ENCODE measurements around the gene ANKRD53. TPM values are rescaled to one million over a fixed set of nuclear protein-coding genes. Genes with fewer than 3 reads are reported as not detected.
"Not testable (repeated sequence)": the region's sequence is repeated elsewhere in the genome, so short reads cannot be mapped to it uniquely, and the experiment has no call there.

The ANKRD53 gene
- total RNA-seq, 2 experiments from 2014 or later, result 0.14 TPM; not detected in 1

GRCh38 chr2:71003966-71004755 is 25.7 kb downstream of the ANKRD53 start:
- POLR2A ChIA-PET, result interaction anchor here (0.6 kb wide), 1 partner anchor 12 kb away, joined by 3 read pairs; no protein-coding TSS in a partner anchor
- Mint-ChIP-seq H3K27ac (no peak overlapping the region), H3K4me1 (peaks cover 13% of the 10 kb centered on the region), H3K4me3 (no peak overlapping the region), H3K9me3 (ENCODE audit: low read depth) (no peaks in the 10 kb centered on the region), H3K27me3 (no peaks in the 10 kb centered on the region), H3K36me3 (ENCODE audit: low read depth) (no peaks in the 10 kb centered on the region)
- intact Hi-C loops (cut with DNase I, micrococcal nuclease), result no loop called here
- DNase-seq, result peak; percentile 2
- CTCF ChIA-PET, result interaction anchor here (0.8 to 4.4 kb wide), 4 partner anchors 39 to 1790 kb away, joined by 3 to 44 read pairs (median 4); no protein-coding TSS in a partner anchor
- no peak for ATAC-seq

- peaks cover 11% of the 10 kb centered on the region for H3K4me1 Mint-ChIP-seq
- ChIA-PET CTCF (interaction anchor here (0.8 to 1.6 kb wide), 4 partner anchors 44 to 1790 kb away, joined by 3 to 5 read pairs (median 4); no protein-coding TSS in a partner anchor), POLR2A (interaction anchor here (0.6 kb wide), 1 partner anchor 12 kb away, joined by 3 read pairs; no protein-coding TSS in a partner anchor)
- H3K9me3 Mint-ChIP-seq (ENCODE audit: low read depth), result no peaks in the 10 kb centered on the region
- H3K36me3 Mint-ChIP-seq (ENCODE audit: low read depth), result no peaks in the 10 kb centered on the region
- ATAC-seq (no peak), DNase-seq (peak; percentile 2)
- peaks cover 2% of the 10 kb centered on the region for H3K27me3 Mint-ChIP-seq
- no peak overlapping the region for H3K27ac Mint-ChIP-seq
- intact Hi-C loops (cut with DNase I, micrococcal nuclease), result no loop called here
- no peak overlapping the region for H3K4me3 Mint-ChIP-seq
Measured at GRCh38 chr2:71004857-71005256, 26.4 kb downstream of the ANKRD53 start.

GRCh38 chr2:71005271-71006202 is 27.1 kb downstream of the ANKRD53 start:
- ATAC-seq (no peak), DNase-seq (no peak)
- CTCF ChIA-PET, result interaction anchor here (1.6 kb wide), 1 partner anchor 121 kb away, joined by 5 read pairs; no protein-coding TSS in a partner anchor
- Mint-ChIP-seq H3K4me3 (no peak overlapping the region), H3K9me3 (ENCODE audit: low read depth) (no peaks in the 10 kb centered on the region), H3K36me3 (ENCODE audit: low read depth) (no peaks in the 10 kb centered on the region), H3K4me1 (peaks cover 10% of the 10 kb centered on the region), H3K27ac (no peak overlapping the region), H3K27me3 (peaks cover 8% of the 10 kb centered on the region)
- POLR2A ChIA-PET, result no interaction called here
- intact Hi-C loops (cut with DNase I, micrococcal nuclease), result no loop called here

- CTCF ChIA-PET, result interaction anchor here (1.6 kb wide), 1 partner anchor 121 kb away, joined by 5 read pairs; no protein-coding TSS in a partner anchor
- POLR2A ChIA-PET, result no interaction called here
- ATAC-seq (no peak), DNase-seq (peak; percentile 15)
- Mint-ChIP-seq H3K4me3 (no peak overlapping the region), H3K36me3 (ENCODE audit: low read depth) (no peaks in the 10 kb centered on the region), H3K4me1 (peaks cover 2% of the 10 kb centered on the region), H3K9me3 (ENCODE audit: low read depth) (no peaks in the 10 kb centered on the region), H3K27me3 (peaks cover 11% of the 10 kb centered on the region), H3K27ac (no peak overlapping the region)
- intact Hi-C loops (cut with DNase I, micrococcal nuclease), result no loop called here
Measured at GRCh38 chr2:71006323-71006722, 27.9 kb downstream of the ANKRD53 start.

DNA sequence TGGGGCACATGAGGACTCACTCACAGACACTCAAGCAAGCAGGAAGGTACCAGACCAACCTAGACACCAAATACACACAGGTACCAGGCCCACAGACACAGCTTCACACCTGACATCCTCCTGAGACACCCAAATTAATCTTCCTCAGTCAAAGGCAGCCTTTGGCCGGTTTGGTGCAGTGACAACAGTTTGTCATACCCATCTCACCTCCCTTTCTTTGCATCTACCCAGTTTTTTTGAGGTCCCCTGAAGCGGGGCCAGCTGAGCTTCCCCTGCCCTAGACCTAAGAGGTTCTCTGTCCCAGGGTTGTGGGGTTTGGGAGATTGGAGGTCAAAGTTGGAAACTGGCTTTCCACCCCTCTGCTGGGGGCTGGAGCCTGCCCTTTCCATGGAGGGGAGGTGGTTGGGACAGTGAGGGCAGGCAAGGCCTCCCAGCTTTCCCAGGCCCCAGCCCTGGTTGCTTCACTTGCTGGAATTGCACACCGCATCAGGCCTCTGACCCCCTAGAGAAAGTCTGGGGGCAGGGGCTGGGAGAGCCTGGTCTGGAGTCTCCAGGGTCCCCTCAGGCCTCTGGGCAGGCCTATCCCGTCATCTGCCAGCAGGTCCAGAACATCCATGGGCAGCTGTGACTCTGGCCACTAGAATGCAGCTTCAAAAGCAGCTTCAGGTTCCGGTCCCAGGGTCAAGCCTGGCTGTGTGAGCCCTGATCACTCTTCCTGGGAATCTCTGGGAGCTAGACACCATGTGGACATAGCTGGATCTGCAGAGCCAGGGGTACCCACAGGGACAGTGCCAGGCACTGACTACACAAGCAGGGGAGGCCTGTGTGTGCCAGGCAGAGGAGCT is 28.7 kb downstream of the ANKRD53 start:
- Mint-ChIP-seq H3K4me3 (no peak overlapping the region), H3K27me3 (peaks cover 14% of the 10 kb centered on the region), H3K9me3 (ENCODE audit: low read depth) (no peaks in the 10 kb centered on the region), H3K36me3 (ENCODE audit: low read depth) (no peaks in the 10 kb centered on the region), H3K27ac (no peak overlapping the region), H3K4me1 (no peaks in the 10 kb centered on the region)
- ATAC-seq (no peak), DNase-seq (no peak)
- CTCF ChIA-PET, result no interaction called here
- POLR2A ChIA-PET, result interaction anchor here (0.6 to 0.9 kb wide), 2 partner anchors 45 to 85 kb away, joined by 3 read pairs; no protein-coding TSS in a partner anchor
- intact Hi-C loops (cut with DNase I, micrococcal nuclease), result no loop called here

GRCh38 chr2:71008342-71008741 is 29.9 kb downstream of the ANKRD53 start:
- no peak overlapping the region for H3K4me3 Mint-ChIP-seq
- no peak for ATAC-seq
- CTCF ChIA-PET, result interaction anchor here (2.1 kb wide), 1 partner anchor 44 kb away, joined by 6 read pairs; no protein-coding TSS in a partner anchor
- no peak overlapping the region for H3K27ac Mint-ChIP-seq
- no peak for DNase-seq
- POLR2A ChIA-PET, result no interaction called here
- no peaks in the 10 kb centered on the region for H3K36me3 Mint-ChIP-seq (ENCODE audit: low read depth)
- intact Hi-C loops (cut with DNase I, micrococcal nuclease), result no loop called here
- no peaks in the 10 kb centered on the region for H3K9me3 Mint-ChIP-seq (ENCODE audit: low read depth)
- peaks cover 14% of the 10 kb centered on the region for H3K27me3 Mint-ChIP-seq
- H3K4me1 Mint-ChIP-seq, result no peaks in the 10 kb centered on the region

DNA sequence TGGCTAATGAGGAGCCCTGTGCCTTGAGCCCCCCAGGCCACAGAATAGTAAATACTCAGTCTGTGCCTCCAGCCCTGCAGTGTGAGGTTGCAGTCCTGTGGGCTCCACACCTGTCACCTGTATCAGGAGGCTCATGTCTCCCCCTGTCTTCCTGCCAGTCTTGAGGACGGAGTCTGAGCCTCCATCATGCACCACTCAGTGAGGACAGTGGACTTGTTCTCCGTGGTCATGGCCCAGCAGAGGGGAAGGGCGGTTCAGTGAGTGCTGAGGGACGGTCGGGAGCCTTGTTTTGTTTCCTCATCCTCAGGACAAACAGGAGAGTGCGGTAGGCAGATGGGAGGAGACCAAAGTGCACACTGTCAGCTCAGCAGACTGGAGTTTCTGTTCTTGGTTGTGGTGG is 33.4 kb downstream of the ANKRD53 start:
- H3K9me3 Mint-ChIP-seq (ENCODE audit: low read depth); H3K4me3 Mint-ChIP-seq; H3K27ac Mint-ChIP-seq; H3K36me3 Mint-ChIP-seq (ENCODE audit: low read depth); DNase-seq; intact Hi-C loops (cut with DNase I, micrococcal nuclease); POLR2A ChIA-PET; ATAC-seq; CTCF ChIA-PET; H3K4me1 Mint-ChIP-seq: not testable (repeated sequence)
- peaks cover 14% of the 10 kb centered on the region for H3K27me3 Mint-ChIP-seq

DNA sequence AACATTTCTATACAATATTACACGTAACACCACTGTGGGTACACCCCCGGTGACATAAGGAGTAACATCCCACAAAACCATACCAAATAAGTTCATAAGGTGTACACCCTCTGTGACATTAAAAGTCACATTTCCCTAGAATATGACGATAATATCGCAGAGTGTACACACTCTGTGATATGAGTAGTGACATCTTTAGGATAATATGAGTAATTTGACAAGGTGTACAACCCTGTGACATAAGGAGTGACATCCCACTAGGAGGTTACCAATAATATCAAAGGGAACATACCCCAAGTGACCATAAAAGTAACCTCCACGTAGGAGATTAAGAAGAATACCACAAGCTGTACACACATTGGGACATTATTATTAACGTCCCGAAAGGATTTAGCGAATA is 40.2 kb downstream of the ANKRD53 start:
- no peaks in the 10 kb centered on the region for H3K36me3 Mint-ChIP-seq (ENCODE audit: low read depth)
- peaks cover 2% of the 10 kb centered on the region for H3K27me3 Mint-ChIP-seq
- H3K27ac Mint-ChIP-seq, result no peak overlapping the region
- DNase-seq (no peak), ATAC-seq (peak; percentile 47)
- intact Hi-C loops (cut with DNase I, micrococcal nuclease), result no loop called here
- CTCF ChIA-PET, result no interaction called here
- no peaks in the 10 kb centered on the region for H3K9me3 Mint-ChIP-seq (ENCODE audit: low read depth)
- peaks cover 7% of the 10 kb centered on the region for H3K4me1 Mint-ChIP-seq
- POLR2A ChIA-PET, result no interaction called here
- no peak overlapping the region for H3K4me3 Mint-ChIP-seq

- H3K9me3 Mint-ChIP-seq (ENCODE audit: low read depth); H3K36me3 Mint-ChIP-seq (ENCODE audit: low read depth); ATAC-seq; DNase-seq; H3K4me3 Mint-ChIP-seq; H3K27ac Mint-ChIP-seq; H3K27me3 Mint-ChIP-seq; POLR2A ChIA-PET: not testable (repeated sequence)
- CTCF ChIA-PET, result interaction anchor here (1.0 kb wide), 1 partner anchor 130 kb away, joined by 3 read pairs; no protein-coding TSS in a partner anchor
- intact Hi-C loops (cut with DNase I, micrococcal nuclease), result loop anchor here in 1 of 2 experiments (5.0 kb wide), 1 partner anchor 132 kb away; no protein-coding TSS in a partner anchor
- peaks cover 13% of the 10 kb centered on the region for H3K4me1 Mint-ChIP-seq
Measured at GRCh38 chr2:71019989-71020388, 41.6 kb downstream of the ANKRD53 start.

DNA sequence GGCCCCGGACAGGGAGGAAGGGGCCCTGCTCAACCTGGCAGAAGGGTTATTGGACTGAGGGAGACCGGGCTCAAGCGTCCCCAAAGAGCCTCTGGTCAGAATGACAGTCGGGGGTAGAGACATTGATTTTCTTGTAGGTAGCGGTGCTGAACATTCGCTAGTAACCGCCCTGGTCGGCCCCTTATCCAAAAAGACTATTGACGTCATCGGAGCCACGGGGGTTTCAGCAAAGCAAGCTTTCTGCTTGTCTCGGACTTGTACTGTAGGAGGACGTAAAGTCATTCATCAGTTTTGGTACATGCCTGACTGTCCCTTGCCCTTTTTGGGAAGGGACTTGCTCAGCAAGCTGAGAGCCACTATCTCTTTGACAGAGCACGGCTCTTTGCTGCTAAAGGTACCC is 43.0 kb downstream of the ANKRD53 start:
- H3K27ac Mint-ChIP-seq; POLR2A ChIA-PET; H3K9me3 Mint-ChIP-seq (ENCODE audit: low read depth); H3K27me3 Mint-ChIP-seq; ATAC-seq; H3K36me3 Mint-ChIP-seq (ENCODE audit: low read depth); DNase-seq; H3K4me3 Mint-ChIP-seq: not testable (repeated sequence)
- intact Hi-C loops (cut with DNase I, micrococcal nuclease), result loop anchor here in 1 of 2 experiments (5.0 kb wide), 1 partner anchor 131 kb away; no protein-coding TSS in a partner anchor
- H3K4me1 Mint-ChIP-seq, result peaks cover 13% of the 10 kb centered on the region
- CTCF ChIA-PET, result interaction anchor here (0.6 to 1.4 kb wide), 3 partner anchors 10 to 73 kb away, joined by 3 to 4 read pairs (median 4); no protein-coding TSS in a partner anchor

All from activated CD4-positive, alpha-beta T cell treated with anti-CD3 and anti-CD28 coated beads for 36 hours (primary cell).